Non-pigmented ciliary epithelial cell (primary cell): Measurements from ENCODE around the gene ANKRD6.

Experiments
- DNase-seq: peaks from one replicate; pipeline ENCODE4 v3.0.0-alpha.2; 2010; ENCODE audit warnings: low read depth

ANKRD6 gene

DNA sequence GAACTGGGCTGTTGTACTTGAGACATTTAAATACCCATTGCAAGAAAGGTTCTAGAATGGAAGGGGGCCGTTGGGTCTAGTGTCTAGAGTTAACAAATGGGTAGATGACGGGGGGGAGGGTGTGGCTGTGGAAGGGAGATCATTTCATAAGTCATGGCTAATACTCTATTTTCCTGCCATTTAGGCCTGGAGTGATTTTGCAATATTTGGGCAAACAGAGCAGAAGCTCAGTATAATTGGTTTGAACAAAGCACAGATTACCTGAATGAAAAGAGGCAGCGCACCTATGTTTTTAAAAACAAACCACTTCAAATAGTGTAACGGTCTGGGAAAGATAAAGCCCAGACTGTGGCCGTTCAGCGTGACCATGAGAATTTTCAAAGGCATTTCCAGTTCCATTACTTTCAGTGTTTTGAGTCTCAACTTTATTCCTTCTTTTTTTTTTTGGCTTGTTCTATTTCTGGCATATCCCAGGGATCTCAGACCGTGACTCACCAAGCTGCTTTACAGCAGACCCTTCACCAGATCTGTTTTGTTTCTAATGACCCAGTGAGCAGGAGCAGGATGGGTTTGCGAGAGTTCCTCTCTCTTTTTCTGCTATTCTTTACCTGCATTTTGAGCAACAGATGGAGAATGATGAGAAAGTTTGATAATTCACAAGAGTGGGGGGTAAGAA is 131.9 kb downstream of the ANKRD6 start:
- no peak for DNase-seq

DNA sequence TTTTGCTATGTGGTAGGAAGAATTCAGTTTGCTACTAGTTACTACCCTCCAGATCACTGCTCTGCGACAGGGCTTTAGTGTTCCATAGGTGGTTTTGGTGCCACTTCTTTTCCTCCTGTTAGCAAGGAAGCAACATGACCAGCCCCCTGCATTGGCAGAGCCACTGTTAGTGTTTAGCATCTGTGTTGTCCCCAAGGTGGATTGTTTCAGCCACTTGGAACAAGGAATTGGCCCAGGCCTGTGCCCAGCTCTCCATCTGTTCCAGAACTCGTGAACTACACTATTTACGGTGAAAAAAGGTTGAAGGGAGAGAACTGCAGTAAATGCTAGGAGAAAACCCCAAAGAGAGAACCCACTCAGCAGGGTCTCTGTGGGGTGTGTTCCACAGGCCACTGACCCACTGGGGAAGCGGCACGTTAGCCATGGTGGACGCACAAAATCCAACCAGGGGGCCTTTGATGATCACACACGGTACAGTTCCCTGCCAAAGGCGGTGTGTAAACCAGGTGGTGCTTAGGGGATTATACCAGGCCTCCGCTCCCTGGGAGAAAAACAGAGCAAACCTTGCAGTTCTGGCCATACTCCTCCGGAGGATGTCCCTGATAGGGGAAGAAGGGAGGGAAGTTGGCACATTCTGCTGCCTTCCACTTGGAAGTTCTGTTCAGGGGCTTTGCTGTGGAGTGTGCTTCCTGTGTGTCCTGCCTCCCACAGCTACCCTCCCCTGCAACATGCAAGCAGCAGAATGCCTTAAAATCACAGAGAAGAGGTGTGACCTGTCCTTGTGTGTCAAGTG is 133.3 kb downstream of the ANKRD6 start:
- no peak for DNase-seq

DNA sequence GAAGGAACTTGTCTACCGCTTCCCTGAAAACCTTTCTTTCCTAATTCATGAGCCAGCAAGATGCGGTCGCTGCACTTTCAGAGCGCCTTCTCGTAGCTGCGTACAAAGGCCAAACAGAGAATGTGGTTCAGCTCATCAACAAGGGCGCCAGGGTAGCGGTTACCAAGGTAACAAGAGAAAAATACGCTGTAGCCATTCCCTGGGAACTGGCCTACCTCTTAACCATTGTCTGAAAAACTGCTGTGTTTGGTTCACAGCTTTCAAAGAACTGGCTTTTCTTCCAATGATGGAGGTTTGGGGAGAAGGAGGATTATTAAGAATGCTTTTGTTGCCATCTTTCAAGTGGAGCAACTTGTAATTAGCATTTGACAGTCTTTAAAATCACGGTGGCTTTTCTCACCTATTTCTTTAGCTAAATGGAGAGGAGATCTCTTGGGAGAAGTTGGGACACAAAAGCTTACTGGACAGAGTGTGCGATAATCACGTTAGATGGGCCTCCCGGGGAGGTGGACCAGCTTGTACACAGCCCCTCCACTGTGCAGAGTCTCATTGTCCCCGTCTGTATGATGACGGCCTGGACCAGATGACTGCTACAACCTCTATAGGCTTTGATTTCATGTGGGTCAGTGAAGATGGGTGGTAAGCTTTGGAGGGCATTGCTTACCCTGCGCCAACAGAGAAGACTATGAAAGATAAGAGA is 134.1 kb downstream of the ANKRD6 start:
- no peak for DNase-seq

DNA sequence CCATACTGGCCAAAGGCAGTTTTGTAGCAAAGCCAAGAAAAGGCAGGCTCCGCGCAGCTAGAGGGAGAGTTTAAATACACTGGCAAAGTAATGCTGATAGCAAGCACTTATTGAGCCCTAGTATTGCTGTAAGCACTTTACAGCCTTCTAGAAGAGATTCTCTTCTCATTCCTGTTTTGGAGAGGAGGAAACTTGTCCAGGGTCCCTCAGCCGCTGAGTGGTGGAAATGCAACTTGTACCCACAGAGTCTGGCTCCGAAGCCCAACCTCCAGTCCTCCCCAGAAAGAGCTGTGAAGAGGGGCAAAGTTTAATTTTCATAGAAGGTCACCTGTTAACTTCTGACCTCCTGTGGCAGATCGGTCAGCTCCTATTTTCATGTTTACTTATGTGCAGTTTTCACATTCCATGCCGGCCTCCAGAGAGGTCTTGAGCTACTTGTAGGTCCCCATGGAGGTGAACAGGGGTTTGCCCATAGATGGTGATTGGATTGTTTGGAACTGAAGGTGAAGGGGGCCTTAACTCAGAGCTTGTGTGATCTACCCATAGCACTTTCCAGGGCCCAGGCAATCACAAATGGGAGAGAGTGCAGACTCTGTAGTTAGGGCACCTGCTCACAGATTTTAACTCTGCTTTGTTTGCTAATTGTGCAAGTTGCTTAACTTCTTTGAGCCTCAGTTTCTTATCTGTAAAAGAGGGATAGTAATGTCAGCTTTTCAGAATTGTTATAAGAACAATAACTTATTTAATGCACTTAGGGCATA is 134.9 kb downstream of the ANKRD6 start:
- DNase-seq: no peak

DNA sequence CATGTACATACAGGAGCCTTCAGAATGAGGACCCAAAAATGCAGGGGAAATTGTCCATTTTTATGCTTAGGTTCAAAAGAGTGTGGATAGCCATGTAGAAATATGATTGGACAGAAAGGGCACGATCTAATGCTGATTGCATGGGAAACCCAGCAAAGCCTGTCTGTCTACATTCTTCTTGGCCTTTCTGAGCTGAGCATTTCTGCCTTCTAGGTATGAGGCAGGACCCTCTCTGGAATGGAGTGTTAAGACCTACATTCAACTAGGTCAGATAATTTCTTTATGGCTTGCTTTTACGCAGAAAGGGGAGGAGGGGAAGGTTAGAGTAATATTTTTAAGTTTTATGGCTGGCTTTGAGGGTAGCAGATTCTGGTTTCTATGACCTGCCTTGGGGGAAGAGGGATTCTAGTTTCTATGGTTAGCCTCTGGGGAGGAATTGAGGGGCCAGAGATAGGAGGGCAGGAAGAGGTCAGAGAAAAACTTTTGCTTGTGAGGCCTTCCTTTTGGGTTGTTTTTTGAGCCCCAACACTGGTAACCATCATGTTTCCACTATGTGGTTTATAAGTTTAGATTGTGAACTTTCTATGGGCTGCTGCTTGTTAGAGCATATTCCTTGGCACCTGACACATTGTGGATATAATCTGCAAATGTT is 142.1 kb downstream of the ANKRD6 start:
- DNase-seq: no peak

DNA sequence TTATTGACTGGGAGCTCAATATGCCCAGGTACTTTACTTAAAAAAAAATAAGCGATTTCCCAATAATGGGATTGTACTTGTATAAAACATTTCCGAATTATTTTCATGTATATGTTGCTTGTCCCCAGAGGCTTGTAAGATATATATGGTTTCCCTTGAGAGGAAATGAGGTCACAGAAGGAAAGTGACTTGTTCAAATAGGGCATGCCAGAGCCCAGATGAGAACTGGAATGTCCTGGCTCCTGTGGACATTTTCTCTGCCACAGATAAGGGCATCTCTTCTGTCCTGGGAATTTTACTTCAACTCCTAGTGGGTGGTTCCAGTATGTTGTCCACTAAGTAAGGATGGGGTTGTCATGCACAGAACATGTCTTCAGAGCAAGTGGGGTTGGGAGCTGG is 142.6 kb downstream of the ANKRD6 start:
- DNase-seq: no peak

DNA sequence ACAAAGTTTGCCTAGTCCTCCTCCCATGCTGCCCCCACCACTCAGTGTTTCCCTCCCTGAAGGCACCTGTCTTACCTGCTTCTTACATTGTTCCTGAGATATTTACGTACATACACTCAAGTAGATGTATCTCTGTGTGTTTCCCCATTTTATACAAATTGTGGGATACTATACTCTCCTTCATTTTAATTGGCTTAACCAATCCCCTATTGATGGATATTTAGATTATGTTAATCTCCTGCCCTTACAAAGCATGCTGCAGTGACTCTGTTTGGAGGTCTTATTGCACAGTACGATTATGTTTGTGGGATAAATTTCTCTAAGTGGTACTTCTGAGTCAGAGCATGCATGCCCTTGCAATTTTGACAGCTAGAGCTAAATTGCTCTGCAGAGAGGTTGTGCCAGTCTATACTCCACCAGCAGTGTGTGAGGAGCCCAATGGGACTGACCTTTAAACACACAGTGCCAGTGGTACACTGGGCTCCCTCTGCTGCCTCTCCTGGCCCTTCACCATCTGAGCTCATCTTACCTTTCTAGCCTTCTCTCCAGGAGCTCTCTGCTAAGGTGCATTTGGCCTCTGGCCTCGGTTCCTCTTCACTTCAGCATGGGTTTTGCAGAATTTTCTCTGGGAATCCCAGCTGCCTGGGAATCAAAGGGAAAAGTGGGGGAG is 148.2 kb downstream of the ANKRD6 start:
- no peak for DNase-seq

DNA sequence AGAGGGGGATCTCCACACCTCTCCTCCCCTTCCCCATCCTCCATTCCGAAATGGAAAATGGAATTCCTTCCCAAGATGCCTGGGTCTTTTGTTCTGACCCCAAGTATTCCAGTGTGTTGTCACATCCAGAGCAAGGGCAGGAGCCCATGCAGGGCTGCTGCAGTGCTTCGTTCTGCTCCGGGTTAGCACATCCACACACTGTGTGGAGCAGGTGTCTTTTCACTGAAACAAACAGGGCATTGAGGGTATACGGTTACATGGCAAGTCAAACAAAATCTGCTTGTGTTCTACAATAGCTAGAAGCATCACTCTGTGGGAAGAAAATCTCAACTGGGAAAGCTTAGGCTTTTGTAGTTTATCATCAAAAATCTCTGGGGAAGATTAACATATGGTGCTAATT is 148.7 kb downstream of the ANKRD6 start:
- no peak for DNase-seq

DNA sequence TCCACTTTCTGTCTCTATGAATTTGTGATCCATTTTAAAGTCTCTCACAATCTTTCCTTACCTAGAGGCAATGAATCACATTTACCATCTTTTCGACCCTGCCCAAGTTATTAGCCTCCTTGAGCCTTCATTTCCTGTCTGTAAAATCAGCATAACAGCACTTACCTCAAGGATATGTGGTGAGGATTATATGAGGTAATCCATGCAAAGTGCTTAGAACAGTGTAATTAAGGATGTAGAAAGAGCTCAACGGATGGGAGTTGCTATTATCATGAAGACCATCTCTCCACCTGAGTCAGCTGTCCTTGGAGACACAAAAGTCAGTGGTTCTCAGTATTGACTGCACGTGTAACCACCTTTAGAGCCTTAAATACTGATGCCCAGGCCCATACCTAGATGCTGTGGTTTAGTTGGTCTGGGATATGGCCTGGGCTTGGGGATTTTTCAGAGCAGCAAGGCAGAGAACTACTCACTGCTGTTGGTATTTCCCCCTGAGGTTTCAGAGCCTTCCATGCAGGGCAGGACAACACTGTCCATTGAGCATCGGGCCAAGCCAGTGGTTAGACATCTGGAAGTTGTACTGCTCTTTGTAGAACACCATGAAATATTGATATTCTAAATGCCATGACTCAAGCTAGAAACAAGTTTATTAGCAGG is 149.8 kb downstream of the ANKRD6 start:
- DNase-seq: no peak

DNA sequence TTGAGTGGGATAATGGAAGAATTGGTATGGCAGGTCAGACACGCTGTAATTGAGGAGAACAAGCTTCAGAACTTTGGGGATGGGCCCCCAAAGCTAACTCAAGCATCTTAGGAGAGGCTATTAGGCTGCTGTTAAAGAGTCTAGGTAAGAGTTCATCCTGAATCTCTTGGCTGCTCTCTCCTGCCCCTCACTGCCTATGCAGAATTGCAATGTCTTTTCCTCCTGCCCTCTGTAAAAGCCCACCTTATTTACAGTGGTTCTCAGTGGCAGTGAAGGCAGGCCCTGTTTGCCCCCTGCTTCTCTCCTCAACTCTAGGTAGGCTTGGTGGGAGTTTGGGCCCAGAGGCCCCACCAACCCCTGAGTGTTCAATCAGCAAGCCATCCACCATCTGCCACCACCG is 150.6 kb downstream of the ANKRD6 start:
- DNase-seq: no peak

DNA sequence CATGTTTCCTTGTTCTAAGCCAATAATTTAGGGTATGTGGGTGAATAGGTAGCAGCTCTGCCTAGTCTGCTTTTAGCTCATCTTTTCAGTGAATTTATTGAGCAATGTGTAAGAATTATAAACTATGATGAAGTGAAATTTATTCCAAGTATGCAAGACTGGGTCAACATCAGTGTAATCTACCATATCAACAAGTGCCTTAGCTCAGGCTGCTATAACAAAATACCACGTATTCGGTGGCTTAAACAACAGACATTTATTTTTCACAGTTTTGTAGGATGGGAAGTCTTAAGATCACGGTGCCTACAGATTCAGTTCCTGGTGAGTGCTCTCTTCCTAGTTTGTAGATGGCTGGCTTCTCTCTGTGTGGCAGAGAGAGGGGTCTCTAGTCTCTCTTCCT is 151.6 kb downstream of the ANKRD6 start:
- no peak for DNase-seq

DNA sequence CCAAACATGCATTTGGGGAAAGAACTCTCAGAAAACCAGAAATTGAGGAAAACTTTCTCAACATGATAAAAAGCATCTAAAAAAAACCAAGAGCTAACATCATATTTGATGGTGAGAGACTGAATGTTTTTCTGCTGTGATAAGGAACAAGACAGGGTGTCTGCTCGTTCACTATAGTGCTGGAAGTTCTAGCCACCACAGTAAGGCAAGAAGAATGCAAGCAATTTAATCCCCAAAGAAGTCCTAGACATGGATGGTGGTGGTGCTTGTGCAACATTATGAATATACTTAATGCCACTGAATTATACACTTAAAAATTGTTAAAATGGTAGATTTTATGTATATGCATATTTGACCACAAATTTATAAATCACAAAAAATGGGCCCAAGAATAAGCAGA is 152.2 kb downstream of the ANKRD6 start:
- DNase-seq: no peak

DNA sequence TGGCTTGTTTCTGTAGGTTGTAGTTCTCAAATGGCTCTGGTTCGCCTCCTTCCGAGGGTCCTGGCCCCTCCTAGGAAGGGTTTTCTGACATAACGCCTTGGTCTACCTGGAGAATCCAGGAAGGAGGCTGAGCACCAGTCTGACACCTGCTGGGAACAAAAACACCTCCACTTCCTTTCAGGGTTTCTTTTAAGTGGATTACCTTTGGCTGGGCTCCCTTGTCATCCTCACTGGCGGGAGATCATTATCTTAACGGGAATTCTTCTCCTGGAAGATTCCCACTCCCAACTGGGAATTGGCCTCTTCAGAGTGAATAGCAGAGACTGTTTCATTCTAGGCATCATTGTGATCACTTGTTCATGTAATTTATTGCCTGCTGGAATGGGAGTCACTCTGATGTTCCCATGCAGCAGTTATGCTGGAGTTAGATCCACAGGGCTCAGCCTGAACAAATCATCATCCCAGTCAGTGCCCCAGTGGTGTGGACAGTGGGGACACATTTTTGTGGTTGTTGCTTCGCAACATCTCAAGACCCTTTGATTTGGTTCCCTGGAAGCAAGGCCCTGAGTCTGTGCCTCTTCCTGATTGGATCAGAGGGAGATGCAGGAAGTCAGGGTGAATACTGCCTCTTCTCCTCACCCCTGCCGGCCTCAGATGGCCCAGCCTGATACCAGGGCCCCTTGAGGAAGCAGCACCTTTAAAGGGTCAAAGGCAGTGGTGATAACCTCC is 156.5 kb downstream of the ANKRD6 start:
- DNase-seq: no peak

DNA sequence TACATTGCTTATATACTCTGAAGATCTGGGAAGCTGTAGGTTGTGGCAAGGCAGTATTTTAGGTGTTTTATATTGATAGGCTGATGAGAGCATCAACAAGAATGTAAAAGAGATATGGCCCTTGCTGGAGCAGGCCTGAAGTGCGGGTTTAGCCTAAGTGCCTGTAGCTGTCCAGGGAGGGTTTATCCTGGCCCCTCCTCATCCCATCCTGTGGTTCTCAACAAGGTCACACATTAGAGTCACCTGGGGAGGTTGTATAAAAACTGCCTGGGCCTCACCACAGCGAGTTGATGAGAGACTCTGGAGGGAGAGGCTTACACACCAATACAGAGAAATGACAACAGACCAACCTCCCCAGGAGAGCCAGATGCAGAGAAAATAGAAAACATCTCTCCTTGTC is 157.2 kb downstream of the ANKRD6 start:
- no peak for DNase-seq

DNA sequence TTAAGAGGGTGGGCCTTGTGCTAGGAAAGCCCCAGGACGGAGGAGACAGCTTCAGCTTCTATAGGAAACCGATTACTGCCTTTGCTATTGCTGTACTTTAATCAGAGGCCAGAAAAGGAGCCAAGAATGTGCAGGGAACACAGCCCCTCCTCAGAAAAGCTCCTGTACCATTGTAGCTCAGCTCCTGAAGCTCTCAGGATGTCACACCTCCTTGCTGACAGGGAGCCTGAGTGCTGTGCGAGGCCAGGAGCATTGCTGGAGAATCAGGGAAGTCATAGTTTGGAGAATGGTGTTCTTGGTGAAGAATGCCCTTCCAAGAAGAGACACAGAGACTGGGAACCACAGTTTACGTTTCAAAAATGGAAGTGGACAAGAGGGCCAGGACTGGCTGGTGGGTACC is 158.8 kb downstream of the ANKRD6 start:
- DNase-seq: no peak

DNA sequence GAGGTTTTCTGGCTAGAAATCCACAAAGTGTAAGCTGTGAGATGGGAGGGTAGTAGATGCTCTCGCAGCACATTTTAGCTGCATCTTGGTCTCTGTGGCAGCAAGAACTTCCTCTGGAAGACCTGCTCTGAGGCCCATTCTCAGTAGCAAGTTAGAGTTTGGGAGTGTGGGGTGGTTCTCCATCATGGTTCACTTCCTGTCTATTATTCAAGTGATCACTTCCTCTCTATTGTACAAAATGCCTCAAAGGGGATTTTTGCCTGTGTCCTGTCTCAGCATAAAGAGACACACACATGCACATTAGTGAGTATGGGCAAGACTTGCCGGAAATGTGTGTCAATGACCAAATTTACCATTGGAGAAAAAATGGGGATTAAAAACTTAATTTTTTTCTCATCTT is 163.1 kb downstream of the ANKRD6 start:
- no peak for DNase-seq

DNA sequence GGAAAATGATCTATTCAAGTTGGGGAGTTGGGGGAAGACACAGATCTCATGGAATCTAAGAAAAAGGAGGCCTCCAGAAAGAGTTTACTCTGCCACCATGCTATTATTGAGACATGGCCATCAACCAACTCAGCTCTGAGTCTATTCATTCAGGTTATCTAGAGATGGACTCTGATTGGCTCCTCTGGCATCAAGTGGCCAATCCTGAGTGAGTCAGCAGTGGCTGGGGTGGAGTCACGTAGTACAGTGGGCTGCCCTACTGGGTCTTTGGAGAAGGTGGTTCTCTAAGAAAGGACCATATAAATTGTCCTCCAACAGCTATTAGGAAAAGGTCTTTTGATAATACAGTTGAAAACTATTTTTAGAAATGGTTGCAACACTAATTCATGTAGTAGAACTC is 163.5 kb downstream of the ANKRD6 start:
- DNase-seq: no peak

DNA sequence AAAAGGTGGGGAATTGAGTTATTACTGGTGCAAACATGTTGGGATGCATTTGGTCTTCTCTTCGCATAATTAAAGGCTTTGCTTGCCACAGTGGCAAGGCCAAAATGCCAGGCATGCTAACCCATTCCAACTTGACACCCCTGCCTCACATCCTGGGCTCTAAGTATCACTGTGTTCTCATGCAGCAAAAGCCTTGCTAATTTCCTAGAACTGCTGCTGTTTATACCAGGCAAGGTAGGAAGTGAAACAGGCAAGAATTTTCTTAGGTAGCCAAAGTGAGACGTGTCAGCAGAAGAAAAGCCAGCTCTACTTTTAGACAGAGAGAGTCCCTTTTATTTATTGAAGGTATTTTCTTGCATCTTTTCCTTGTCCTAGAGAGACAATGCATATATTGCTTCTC is 164.4 kb downstream of the ANKRD6 start:
- no peak for DNase-seq

DNA sequence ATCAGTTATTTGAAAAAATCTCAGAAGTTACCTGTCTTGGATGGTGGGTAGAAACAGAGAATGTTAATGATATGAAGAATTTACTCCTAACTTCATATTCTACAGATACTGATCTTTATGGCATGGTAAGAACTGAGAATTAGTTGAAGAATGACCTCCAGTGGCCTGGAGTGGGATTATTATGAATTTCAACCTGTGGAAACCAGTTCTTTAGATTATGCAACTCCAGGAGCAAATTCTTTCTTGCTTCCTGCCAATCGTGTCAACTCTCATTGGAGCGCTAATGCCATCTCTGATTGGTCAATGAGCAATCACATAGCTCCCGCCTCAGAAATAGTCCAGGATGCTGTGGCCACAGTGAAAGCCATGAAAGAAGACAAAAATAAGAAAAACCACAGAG is 165.0 kb downstream of the ANKRD6 start:
- DNase-seq: no peak

DNA sequence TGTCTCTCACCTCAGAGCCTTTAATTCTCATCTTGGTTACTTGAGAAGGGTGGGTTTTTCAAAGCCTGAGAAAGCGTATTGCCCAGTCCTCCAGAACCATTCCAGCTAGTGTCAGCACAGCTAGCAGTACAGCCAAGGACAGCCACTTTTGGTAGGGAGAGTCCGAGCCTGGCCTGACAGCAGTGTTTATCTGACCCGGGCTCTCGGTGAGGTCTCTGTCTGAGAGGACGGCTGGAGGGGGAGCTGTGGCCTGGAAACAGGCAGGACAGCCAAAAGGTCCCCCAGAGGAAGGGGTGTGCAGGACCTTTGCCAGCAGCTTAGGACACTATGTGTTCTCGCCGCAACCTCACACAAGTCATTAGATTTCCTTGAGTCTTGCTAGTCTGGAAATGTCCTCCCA is 166.8 kb downstream of the ANKRD6 start:
- no peak for DNase-seq
